ENCODE data around the gene RAPGEF1. TPM values are rescaled to one million over a fixed set of nuclear protein-coding genes. Genes with fewer than 3 reads are reported as not detected.

RAPGEF1 gene
- total RNA-seq, 2 experiments from 2014 or later: 129 to 131 TPM

GRCh38 chr9:131707733-131708157 lies 32.1 kb downstream of the RAPGEF1 start:
- peaks cover 46% of the 10 kb centered on the region for H3K4me1 Mint-ChIP-seq
- H3K27ac Mint-ChIP-seq: no peak overlapping the region
- no peaks in the 10 kb centered on the region for H3K27me3 Mint-ChIP-seq
- ATAC-seq (ENCODE audit: low read depth) (no peak), DNase-seq (no peak)
- H3K9me3 Mint-ChIP-seq: no peaks in the 10 kb centered on the region
- H3K4me3 Mint-ChIP-seq: no peak overlapping the region
- H3K36me3 Mint-ChIP-seq: peaks cover 9% of the 10 kb centered on the region
- POLR2A ChIA-PET: interaction anchor here (2.5 kb wide), 1 partner anchor 24 kb away, joined by 14 read pairs; no protein-coding TSS in a partner anchor

GRCh38 chr9:131707050-131707449 lies 32.8 kb downstream of the RAPGEF1 start:
- H3K4me1 Mint-ChIP-seq: peaks cover 45% of the 10 kb centered on the region
- H3K27ac Mint-ChIP-seq: no peak overlapping the region
- H3K36me3 Mint-ChIP-seq: peaks cover 8% of the 10 kb centered on the region
- no peaks in the 10 kb centered on the region for H3K9me3 Mint-ChIP-seq
- H3K27me3 Mint-ChIP-seq: no peaks in the 10 kb centered on the region
- ATAC-seq (ENCODE audit: low read depth) (no peak), DNase-seq (no peak)
- POLR2A ChIA-PET: no interaction called here
- no peak overlapping the region for H3K4me3 Mint-ChIP-seq

GRCh38 chr9:131706608-131706970 lies 33.3 kb downstream of the RAPGEF1 start:
- H3K4me1 Mint-ChIP-seq: peaks cover 46% of the 10 kb centered on the region
- peaks cover 12% of the 10 kb centered on the region for H3K36me3 Mint-ChIP-seq
- DNase-seq (no peak), ATAC-seq (ENCODE audit: low read depth) (no peak)
- H3K27me3 Mint-ChIP-seq: no peaks in the 10 kb centered on the region
- no peak overlapping the region for H3K4me3 Mint-ChIP-seq
- POLR2A ChIA-PET: no interaction called here
- H3K27ac Mint-ChIP-seq: no peak overlapping the region
- no peaks in the 10 kb centered on the region for H3K9me3 Mint-ChIP-seq

- POLR2A ChIA-PET: no interaction called here
- Mint-ChIP-seq H3K4me1 (peaks cover 42% of the 10 kb centered on the region), H3K9me3 (no peaks in the 10 kb centered on the region), H3K27ac (no peak overlapping the region), H3K27me3 (no peaks in the 10 kb centered on the region), H3K4me3 (no peak overlapping the region), H3K36me3 (peaks cover 15% of the 10 kb centered on the region)
- DNase-seq (no peak), ATAC-seq (ENCODE audit: low read depth) (no peak)
Measured at GRCh38 chr9:131704988-131705387, 34.9 kb downstream of the RAPGEF1 start.

GRCh38 chr9:131704141-131704983 lies 35.5 kb downstream of the RAPGEF1 start:
- H3K4me3 Mint-ChIP-seq: no peak overlapping the region
- no peaks in the 10 kb centered on the region for H3K27me3 Mint-ChIP-seq
- no peak for DNase-seq
- H3K9me3 Mint-ChIP-seq: no peaks in the 10 kb centered on the region
- POLR2A ChIA-PET: no interaction called here
- no peak overlapping the region for H3K27ac Mint-ChIP-seq
- peaks cover 17% of the 10 kb centered on the region for H3K36me3 Mint-ChIP-seq
- no peak for ATAC-seq (ENCODE audit: low read depth)
- peaks cover 41% of the 10 kb centered on the region for H3K4me1 Mint-ChIP-seq

- peaks cover 40% of the 10 kb centered on the region for H3K4me1 Mint-ChIP-seq
- DNase-seq (no peak), ATAC-seq (ENCODE audit: low read depth) (no peak)
- POLR2A ChIA-PET: no interaction called here
- H3K4me3 Mint-ChIP-seq: no peak overlapping the region
- H3K27ac Mint-ChIP-seq: no peak overlapping the region
- peaks cover 17% of the 10 kb centered on the region for H3K36me3 Mint-ChIP-seq
- no peaks in the 10 kb centered on the region for H3K27me3 Mint-ChIP-seq
- no peaks in the 10 kb centered on the region for H3K9me3 Mint-ChIP-seq
Measured at GRCh38 chr9:131703697-131704096, 36.2 kb downstream of the RAPGEF1 start.

- Mint-ChIP-seq H3K4me3 (no peak overlapping the region), H3K9me3 (no peaks in the 10 kb centered on the region), H3K27ac (no peak overlapping the region), H3K27me3 (no peaks in the 10 kb centered on the region), H3K36me3 (peaks cover 17% of the 10 kb centered on the region), H3K4me1 (peaks cover 38% of the 10 kb centered on the region)
- ATAC-seq (ENCODE audit: low read depth) (no peak), DNase-seq (no peak)
- POLR2A ChIA-PET: no interaction called here
Measured at GRCh38 chr9:131702911-131703310, 37.0 kb downstream of the RAPGEF1 start.

GRCh38 chr9:131701789-131702337 lies 38.0 kb downstream of the RAPGEF1 start:
- POLR2A ChIA-PET: no interaction called here
- H3K4me1 Mint-ChIP-seq: peaks cover 37% of the 10 kb centered on the region
- ATAC-seq (ENCODE audit: low read depth) (no peak), DNase-seq (no peak)
- no peak overlapping the region for H3K4me3 Mint-ChIP-seq
- H3K27ac Mint-ChIP-seq: no peak overlapping the region
- H3K9me3 Mint-ChIP-seq: no peaks in the 10 kb centered on the region
- peaks cover 17% of the 10 kb centered on the region for H3K36me3 Mint-ChIP-seq
- H3K27me3 Mint-ChIP-seq: no peaks in the 10 kb centered on the region

GRCh38 chr9:131701436-131701781 lies 38.5 kb downstream of the RAPGEF1 start:
- ATAC-seq (ENCODE audit: low read depth) (no peak), DNase-seq (no peak)
- Mint-ChIP-seq H3K27ac (no peak overlapping the region), H3K4me3 (no peak overlapping the region), H3K36me3 (peaks cover 13% of the 10 kb centered on the region), H3K27me3 (no peaks in the 10 kb centered on the region), H3K4me1 (peaks cover 37% of the 10 kb centered on the region), H3K9me3 (no peaks in the 10 kb centered on the region)
- POLR2A ChIA-PET: no interaction called here

- Mint-ChIP-seq H3K4me3 (no peak overlapping the region), H3K9me3 (no peaks in the 10 kb centered on the region), H3K27ac (no peak overlapping the region), H3K4me1 (peaks cover 36% of the 10 kb centered on the region), H3K27me3 (no peaks in the 10 kb centered on the region), H3K36me3 (peaks cover 12% of the 10 kb centered on the region)
- ATAC-seq (ENCODE audit: low read depth) (no peak), DNase-seq (no peak)
- POLR2A ChIA-PET: no interaction called here
Measured at GRCh38 chr9:131700765-131701435, 39.0 kb downstream of the RAPGEF1 start.

- peaks cover 38% of the 10 kb centered on the region for H3K4me1 Mint-ChIP-seq
- no peak overlapping the region for H3K4me3 Mint-ChIP-seq
- POLR2A ChIA-PET: no interaction called here
- no peaks in the 10 kb centered on the region for H3K27me3 Mint-ChIP-seq
- ATAC-seq (ENCODE audit: low read depth) (no peak), DNase-seq (no peak)
- peaks cover 15% of the 10 kb centered on the region for H3K36me3 Mint-ChIP-seq
- no peak overlapping the region for H3K27ac Mint-ChIP-seq
- no peaks in the 10 kb centered on the region for H3K9me3 Mint-ChIP-seq
Measured at GRCh38 chr9:131700076-131700475, 39.8 kb downstream of the RAPGEF1 start.

- DNase-seq (no peak), ATAC-seq (ENCODE audit: low read depth) (no peak)
- H3K4me3 Mint-ChIP-seq: no peak overlapping the region
- peaks cover 45% of the 10 kb centered on the region for H3K4me1 Mint-ChIP-seq
- no peaks in the 10 kb centered on the region for H3K27me3 Mint-ChIP-seq
- H3K9me3 Mint-ChIP-seq: no peaks in the 10 kb centered on the region
- H3K27ac Mint-ChIP-seq: no peak overlapping the region
- POLR2A ChIA-PET: interaction anchor here (0.5 kb wide), 1 partner anchor 12 kb away, joined by 3 read pairs; no protein-coding TSS in a partner anchor
- H3K36me3 Mint-ChIP-seq: peaks cover 23% of the 10 kb centered on the region
Measured at GRCh38 chr9:131698618-131698985, 41.3 kb downstream of the RAPGEF1 start.

GRCh38 chr9:131697908-131698617 lies 41.8 kb downstream of the RAPGEF1 start:
- no peak overlapping the region for H3K4me3 Mint-ChIP-seq
- POLR2A ChIA-PET: interaction anchor here (0.6 kb wide), 1 partner anchor 35 kb away, joined by 3 read pairs; no protein-coding TSS in a partner anchor
- H3K36me3 Mint-ChIP-seq: peaks cover 25% of the 10 kb centered on the region
- no peaks in the 10 kb centered on the region for H3K27me3 Mint-ChIP-seq
- DNase-seq (no peak), ATAC-seq (ENCODE audit: low read depth) (no peak)
- peak overlapping the region; percentile 50 for H3K27ac Mint-ChIP-seq
- no peaks in the 10 kb centered on the region for H3K9me3 Mint-ChIP-seq
- H3K4me1 Mint-ChIP-seq: peaks cover 50% of the 10 kb centered on the region

Measured in activated naive CD8-positive, alpha-beta T cell treated with anti-CD3 and anti-CD28 coated beads, Interleukin-2, amount 10 ng/mL, durations not matched to agents 7 days and 5 days (primary cell).